HEK293T (cell line): Measurements from ENCODE around the gene EPHB1.

Experiments
- ARNT ChIP-seq: fragments of 450-650 bp; IDR thresholded peaks from 2 replicates; pipeline ENCODE4 v1.6.1; 2017; ENCODE audit warnings: mild to moderate bottlenecking
- BHLHE40 ChIP-seq: fragments of 450-650 bp; IDR thresholded peaks from 2 replicates; pipeline ENCODE4 v1.6.1; 2016; ENCODE audit warnings: mild to moderate bottlenecking, moderate library complexity, borderline replicate concordance
- ELF4 ChIP-seq: fragments of 450-650 bp; IDR thresholded peaks from 2 replicates; pipeline ENCODE4 v1.6.1; 2017; ENCODE audit warnings: antibody characterized with exemption
- FOXA1 ChIP-seq: fragments of 450-650 bp; IDR thresholded peaks from 2 replicates; pipeline ENCODE4 v1.6.1; 2016; ENCODE audit warnings: mild to moderate bottlenecking
- FOXK2 ChIP-seq: fragments of 450-650 bp; IDR thresholded peaks from 2 replicates; pipeline ENCODE4 v1.6.1; 2016; ENCODE audit warnings: mild to moderate bottlenecking
- FOXM1 ChIP-seq: fragments of 450-650 bp; IDR thresholded peaks from 2 replicates; pipeline ENCODE4 v1.6.1; 2017; ENCODE audit warnings: mild to moderate bottlenecking, borderline replicate concordance
- HDGF ChIP-seq: fragments of 450-650 bp; IDR thresholded peaks from 2 replicates; pipeline ENCODE4 v1.6.1; 2017; ENCODE audit warnings: antibody characterized with exemption, borderline replicate concordance
- PKNOX1 ChIP-seq: fragments of 450-650 bp; IDR thresholded peaks from 2 replicates; pipeline ENCODE4 v1.6.1; 2016
- SP1 ChIP-seq: fragments of 450-650 bp; IDR thresholded peaks from 2 replicates; pipeline ENCODE4 v1.6.1; 2017

- TF ChIP-seq SP1 (no peak), HDGF (no peak), ARNT (no peak), PKNOX1 (no peak), FOXA1 (no peak), FOXK2 (no peak), BHLHE40 (no peak), ELF4 (no peak), FOXM1 (no peak)
These were observed 219.5 kb downstream of the EPHB1 start for GRCh38 chr3:135014566-135014965.
